Measurements from ENCODE around the gene CGB1.

The CGB1 gene

GRCh38 chr19:48993175-48994034 is 43.3 kb downstream of the CGB1 start, which contains the start of the genes GYS1 and RUVBL2:
Gene GYS1 (minus strand): TSS chr19:48993309. CDS start chr19:48993112, 197 bp downstream.
Gene RUVBL2 (plus strand): TSS chr19:48993887. CDS start chr19:48993912, 25 bp downstream.
- peak; percentile 99 to 100 for DNase-seq

- DNase-seq = no peak
These were observed 44.0 kb downstream of the CGB1 start for GRCh38 chr19:48992581-48993174.

GRCh38 chr19:48991873-48992580 is 44.7 kb downstream of the CGB1 start:
- no peak for DNase-seq

GRCh38 chr19:48991011-48991609 is 45.6 kb downstream of the CGB1 start:
- no peak for DNase-seq

- no peak for DNase-seq
These were observed 46.3 kb downstream of the CGB1 start for GRCh38 chr19:48990400-48990799.

GRCh38 chr19:48989701-48990291 is 46.9 kb downstream of the CGB1 start:
- DNase-seq = no peak

GRCh38 chr19:48988860-48989259 is 47.8 kb downstream of the CGB1 start:
- DNase-seq = no peak

GRCh38 chr19:48988286-48988685 is 48.4 kb downstream of the CGB1 start:
- no peak for DNase-seq

GRCh38 chr19:48987323-48987722 is 49.4 kb downstream of the CGB1 start:
- DNase-seq = no peak

GRCh38 chr19:48986211-48986610 is 50.5 kb downstream of the CGB1 start:
- no peak for DNase-seq

GRCh38 chr19:48985711-48986110 is 51.0 kb downstream of the CGB1 start:
- DNase-seq = no peak
